GM19395 (cell line): ENCODE measurements around the gene MINDY4.
"Not testable (repeated sequence)": the region's sequence is repeated elsewhere in the genome, so short reads cannot be mapped to it uniquely, and the experiment has no call there.

Experiments
- ATAC-seq: cut with Tn5 transposase; IDR thresholded peaks from one replicate; pipeline ENCODE4 v1.9.1; 2021; ENCODE audit warnings: mild to moderate bottlenecking, moderate library complexity; ENCODE audit not compliant: unreplicated experiment

The MINDY4 gene

DNA sequence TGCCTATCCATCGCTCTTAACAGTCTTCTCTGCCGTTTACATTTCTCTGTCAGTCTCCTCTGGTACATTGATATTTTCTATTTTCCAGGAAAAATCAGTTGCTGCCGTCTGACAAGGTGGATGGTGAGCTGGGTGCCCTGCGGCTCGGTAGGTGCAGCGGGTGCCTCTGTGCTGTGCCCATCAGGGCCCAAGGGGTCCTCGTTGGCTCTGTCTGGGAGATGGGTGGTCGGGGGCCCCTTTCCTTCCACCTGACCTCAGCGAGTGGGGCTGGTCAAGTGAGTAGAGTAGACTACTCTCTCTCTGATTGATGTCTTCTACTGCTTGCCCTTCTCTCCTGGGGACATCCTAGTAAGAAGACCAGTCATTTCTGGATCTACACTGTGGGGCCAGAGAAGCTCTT lies 57.4 kb downstream of the MINDY4 start:
- no peak for ATAC-seq

- ATAC-seq: no peak
Measured at GRCh38 chr7:30829471-30829870, 58.3 kb downstream of the MINDY4 start.

DNA sequence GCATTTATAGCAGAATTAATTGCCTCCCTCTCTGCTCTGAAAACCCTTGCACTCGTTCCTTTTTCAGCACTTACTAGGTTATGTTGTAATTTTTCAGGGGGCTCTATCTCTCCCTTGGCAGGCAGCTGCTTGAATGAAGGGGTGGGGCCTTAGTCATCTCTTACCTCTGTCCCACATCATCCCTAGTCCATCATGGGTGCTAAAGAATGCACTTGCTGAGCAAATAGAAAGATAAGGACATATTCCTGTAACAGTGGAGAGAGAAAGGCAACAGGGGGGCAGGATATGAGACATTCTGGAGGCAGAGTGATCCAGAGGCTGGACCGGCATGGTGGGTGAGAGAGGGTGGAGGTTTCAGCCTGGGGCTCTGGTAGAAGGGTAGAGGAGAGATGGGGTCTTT lies 60.0 kb downstream of the MINDY4 start:
- ATAC-seq: no peak

GRCh38 chr7:30831936-30832335 lies 60.7 kb downstream of the MINDY4 start:
- ATAC-seq: no peak

DNA sequence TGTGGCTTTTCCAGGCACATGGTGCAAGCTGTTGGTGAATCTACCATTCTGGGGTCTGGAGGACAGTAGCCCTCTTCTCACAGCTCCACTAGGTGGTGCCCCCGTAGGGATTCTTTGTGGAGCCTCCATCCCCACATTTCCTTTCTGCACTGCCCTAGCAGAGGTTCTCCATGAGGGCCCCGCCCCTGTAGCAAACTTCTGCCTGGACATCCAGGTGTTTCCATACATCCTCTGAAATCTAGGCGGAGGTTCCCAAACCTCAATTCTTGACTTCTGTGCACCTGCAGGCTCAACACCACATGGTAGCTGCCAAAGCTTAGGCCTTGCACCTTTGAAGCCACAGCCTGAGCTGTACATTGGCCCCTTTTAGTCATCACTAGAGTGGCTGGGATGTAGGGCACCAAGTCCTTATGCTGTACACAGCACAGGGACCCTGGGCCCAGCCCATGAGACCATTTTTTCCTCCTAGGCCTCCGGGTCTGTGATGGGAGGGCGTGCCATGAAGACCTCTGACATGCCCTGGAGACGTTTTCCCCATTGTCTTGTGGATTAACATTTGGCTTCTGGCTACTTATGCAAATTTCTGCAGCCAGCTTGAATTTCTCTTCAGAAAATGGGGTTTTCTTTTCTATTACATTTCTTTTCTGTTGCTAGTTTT lies 62.9 kb downstream of the MINDY4 start:
- not testable (repeated sequence) for ATAC-seq

DNA sequence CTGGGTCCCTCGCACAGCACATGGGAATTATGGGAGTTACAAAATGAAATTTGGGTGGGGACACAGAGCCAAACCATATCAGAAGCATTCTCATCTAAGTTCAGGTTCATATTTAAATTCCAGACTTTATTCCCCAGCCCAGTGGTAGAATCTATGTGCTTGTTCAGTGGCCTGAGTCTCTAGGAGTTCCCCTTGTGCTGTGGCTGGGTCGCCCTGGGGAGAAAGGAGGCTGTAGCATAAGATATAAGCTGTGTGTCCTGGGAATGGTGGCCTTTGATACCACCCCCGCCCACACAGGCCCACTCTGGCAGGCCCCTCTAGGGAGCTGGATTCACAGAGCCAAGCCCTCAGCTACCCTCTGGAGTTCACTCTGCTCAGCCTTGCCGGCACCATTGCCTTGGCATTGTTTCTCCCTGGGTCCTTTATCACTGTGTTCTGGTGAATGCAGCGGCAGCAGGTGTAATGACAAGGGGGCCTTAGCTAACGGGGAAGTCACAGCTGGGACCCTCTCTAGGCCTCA lies 64.2 kb downstream of the MINDY4 start:
- ATAC-seq: no peak

GRCh38 chr7:30836991-30837390 lies 65.8 kb downstream of the MINDY4 start:
- no peak for ATAC-seq

DNA sequence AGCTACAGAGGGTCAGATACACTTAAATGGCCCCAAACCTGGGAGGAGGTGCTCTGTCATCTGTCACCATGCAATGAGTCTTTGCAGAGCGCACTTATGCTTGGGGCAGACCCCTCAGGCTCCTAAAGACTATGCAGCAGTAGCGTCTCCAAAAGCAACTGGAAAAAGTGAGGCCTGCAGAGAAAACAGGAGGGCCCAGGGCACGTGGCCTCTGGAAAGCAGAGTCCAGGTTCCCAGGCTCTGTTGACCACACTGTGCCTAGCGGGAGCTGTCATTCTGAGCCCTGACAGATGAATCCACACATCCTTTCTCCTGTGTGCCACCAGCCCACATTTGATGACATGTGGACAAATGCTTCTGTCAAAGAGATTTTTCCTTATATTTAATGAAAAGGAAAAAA lies 66.4 kb downstream of the MINDY4 start:
- ATAC-seq: no peak

DNA sequence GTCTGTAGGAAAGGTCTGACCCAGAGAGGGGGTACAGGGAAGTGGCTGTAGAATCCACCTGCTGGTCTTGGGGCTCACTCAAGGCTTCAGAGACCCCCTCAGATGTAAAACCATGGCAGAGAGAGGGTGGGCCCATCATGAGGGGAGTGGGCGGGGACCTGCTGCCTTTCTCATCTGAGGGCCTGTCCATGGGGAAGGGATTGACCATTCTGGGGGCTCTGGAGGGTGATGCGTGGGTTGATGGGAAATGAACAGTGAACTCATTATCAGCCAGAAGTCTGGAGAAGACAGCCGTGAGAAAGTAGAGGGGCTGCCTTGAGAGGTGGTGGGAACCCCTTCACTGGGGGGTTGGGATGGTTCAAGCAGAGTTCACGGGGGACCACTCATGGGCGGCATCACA lies 66.8 kb downstream of the MINDY4 start:
- no peak for ATAC-seq

DNA sequence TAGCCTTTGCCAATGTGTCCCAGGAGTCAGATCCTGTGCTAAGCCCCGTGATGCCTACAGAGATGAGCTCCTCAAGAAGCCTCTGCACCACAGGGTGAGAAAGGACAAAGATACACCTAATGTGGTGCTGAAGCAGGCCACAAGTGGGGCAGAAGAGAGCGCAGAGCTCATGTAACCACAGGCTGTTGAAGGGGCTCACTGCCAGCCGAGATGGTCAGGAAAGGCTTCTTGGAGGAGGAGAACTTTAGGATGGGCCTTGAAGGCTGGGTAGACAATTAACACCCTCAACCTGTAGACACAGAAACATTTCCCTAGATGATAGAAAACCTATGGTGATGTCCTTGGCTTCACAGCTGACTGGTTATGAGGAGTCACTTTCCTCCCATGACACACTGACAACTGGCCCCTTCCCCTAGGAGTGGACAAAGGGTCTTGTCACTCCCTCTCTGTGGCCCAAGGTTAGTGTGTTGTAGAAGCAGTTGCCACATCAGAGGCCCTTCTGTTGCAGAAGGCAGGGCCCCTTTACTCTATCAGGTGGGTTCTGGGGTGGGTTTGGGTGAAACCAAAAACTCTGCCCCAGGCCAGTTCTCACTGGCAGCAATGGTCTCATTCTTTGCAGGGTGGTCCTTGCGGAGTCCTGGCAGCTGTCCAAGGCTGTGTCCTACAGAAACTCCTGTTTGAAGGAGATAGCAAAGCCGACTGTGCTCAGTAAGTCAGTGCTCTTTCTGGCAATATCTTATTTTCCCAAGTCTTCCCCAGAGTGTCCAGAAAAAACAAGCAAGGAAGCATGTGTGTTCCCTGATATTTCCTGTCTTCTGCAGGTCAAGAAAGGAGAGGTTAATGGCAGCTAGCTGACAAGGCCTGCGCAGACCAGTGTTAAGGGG lies 69.2 kb downstream of the MINDY4 start:
- ATAC-seq: no peak

DNA sequence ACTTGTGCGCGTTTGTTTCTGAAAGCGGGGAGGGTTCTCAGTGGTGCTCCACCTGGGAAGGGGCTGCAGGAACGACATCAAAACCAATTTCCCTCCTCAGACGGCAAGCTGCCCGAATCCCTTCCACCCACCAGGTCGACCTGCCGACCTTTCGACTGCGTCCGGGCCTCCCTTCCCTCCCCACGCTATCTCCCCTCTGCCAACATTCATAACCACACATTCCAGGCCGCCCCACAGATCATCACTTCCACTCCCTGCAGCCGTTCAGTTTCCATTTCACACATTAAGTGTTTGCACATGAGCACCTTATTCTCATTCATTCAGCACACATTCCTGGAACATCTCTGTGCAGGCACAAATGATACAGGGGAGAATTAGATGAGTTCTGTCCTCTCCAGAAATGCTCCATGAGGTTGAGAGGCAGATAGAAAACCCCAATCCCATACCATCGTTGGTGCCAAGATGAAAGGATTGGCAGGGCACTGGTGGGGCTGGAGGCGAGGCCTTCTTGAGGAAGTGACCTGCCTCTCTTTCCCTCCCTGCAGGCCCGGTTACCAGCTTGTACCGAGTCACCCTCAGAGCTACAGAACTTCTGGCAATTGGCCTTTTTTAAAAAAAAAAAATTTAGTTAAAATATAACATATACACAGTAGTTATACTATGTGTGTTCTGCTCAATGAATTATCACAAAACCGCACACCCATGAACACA lies 70.0 kb downstream of the MINDY4 start:
- ATAC-seq: no peak

DNA sequence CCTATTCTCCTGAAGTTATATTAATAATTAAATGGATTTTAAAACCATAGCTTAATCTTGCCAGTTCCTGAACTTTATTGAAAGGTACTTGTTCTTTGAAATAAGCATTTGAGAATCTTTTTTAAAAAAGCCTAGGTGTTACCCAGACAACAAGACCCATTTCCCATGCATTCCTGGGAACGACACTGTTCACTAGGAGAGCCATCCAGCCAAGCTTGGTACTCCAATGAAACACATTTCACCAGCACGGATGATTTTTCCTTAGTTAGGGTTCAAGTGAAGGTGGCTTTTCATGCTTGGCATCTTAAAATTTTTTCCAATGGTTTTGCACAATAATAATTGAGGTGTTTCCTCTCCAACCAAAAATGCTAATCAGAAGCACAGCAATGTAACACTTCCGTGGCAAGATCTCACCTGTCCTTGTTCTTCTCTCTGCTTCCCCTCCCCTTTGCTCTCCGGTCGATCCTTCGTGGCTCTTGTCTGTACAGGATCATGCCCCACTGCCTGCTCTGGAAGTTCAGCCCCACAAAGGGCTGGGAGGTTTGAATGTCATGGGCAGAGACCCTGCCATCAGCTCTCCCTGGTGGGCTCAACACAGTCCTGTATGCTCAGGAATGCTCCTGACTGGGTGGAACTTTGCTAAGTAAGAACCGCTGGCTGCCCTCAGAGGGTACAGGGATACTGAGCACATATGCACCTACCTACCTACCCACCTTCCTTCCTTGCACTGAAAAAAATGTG lies 70.8 kb downstream of the MINDY4 start:
- ATAC-seq: no peak

DNA sequence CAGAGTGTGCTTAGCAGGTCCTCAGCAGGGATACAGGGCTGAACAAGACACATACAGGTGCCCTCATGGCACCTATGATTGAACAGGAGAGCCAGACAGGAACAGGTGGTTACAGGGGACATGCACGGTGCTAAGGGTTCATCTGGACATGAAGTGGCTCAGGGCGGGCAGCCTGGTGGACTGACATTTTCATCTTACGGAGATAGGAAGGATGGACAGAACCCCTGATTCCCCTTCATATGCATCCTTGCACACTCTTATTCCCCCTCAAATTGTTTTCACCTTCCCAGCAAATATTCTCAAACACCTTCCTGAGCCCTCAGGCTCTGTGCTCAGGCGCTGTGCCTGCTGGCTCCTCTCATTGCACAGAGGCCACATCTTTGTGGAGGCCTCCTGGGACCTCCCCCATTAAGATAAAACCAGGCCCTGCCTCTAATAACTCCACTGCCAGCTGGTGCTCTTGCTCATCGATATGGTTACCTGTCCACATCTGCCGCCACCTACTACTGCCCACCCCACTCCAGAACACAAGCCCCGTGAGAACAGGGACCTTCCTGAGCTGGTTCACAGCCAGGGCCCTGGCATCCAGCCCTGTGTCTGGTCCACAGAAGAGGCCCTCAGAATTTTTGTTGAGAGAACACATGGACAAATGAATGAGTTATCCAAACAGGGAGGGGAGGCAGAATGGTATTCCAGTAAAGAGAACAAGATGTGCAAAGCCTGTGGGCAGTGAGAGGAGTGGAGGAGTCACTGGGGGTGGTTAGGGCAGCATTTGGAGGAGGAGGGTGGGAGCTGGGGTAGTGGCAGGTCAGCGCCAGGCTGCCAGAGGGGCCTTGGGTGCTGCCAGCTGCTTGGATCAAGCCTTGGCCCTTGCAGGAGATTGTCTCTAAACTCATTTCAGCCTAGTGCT lies 71.6 kb downstream of the MINDY4 start:
- ATAC-seq: no peak

- no peak for ATAC-seq
Measured at GRCh38 chr7:30843741-30844482, 72.7 kb downstream of the MINDY4 start.

DNA sequence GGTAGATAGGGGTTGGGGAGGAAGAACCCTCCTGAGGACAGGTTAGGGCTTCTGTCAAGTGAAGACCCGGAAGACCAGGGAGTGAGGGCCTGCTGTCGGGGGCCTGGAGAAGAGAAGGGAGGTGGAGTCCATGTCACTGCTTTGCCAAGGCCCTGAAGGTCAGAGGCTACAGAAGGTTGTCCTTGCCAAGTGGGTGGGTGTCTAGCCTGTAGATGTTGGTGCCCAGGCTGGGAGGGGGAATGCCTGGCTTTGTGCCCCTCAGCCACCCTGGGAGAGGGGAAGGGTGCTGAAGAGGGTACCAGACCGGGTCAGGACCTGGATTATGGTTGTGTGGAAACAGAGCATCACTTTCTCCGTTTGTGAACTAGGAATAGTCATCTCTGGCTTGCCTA lies 73.3 kb downstream of the MINDY4 start:
- no peak for ATAC-seq

GRCh38 chr7:30844916-30845315 lies 73.7 kb downstream of the MINDY4 start:
- no peak for ATAC-seq

GRCh38 chr7:30845426-30846135 lies 74.4 kb downstream of the MINDY4 start:
- no peak for ATAC-seq

- no peak for ATAC-seq
Measured at GRCh38 chr7:30846378-30846777, 75.2 kb downstream of the MINDY4 start.
